Measurements from ENCODE around the gene BNIP5. TPM values are rescaled to one million over a fixed set of nuclear protein-coding genes. Genes with fewer than 3 reads are reported as not detected.

Gene BNIP5
- total and polyA plus RNA-seq, 8 donors = 2.4 to 14.8 (median 4.6) TPM

DNA sequence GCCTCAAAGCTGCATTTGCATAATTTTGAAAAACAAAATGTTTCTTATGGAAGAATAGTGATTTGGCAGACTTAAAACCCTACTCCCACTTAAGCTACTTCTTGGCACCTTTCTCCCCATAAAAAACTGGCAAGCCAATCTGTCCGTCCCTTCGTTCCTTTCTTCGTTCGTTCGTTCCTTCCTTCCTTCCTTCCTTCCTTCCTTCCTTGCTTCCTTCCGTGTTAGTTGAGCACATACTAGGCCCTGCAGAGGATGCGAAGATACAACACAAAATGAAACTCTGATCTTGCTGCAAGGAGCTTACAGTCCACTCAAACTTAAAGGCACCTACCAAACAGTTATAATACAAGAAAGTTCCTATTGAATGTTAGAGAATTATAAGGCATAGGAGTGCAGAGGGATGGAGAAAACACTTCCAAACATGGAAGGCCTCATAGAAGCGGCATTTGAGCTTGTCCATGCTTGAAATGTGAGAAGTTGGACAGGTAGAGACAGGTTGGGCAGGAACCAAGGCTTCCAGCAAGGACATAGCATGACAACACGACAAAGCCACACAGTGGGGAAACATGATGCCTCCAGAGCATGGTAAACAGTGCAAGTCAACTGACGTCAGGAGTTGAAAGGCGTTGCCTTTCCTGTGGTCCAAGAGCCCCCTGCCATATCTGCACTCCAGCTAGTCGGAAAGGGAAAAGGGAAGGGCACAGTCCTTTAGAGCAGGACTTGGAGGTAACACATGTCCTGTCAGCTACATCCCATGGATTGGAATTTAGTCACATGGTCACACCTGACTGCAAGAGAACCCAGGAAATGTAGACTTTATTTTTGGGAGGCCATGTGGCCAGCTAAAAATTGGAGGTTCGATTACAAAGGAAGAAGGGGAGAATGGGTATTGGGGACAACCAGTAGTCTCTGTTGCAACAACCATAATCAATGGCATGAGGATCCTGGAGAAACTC is 59.8 kb downstream of the BNIP5 start:
- Histone ChIP-seq H3K4me1 (no peaks in the 10 kb centered on the region), H3K4me3 (no peak overlapping the region), H3K27ac (no peak overlapping the region), H3K9me3 (no peaks in the 10 kb centered on the region), H3K27me3 (peaks cover 0 to 17% (median 0%) of the 10 kb centered on the region in 3 donors), H3K36me3 (no peaks in the 10 kb centered on the region)
- intact Hi-C loops (cut with DNase I; ENCODE audit: low total_unique reads) = no loop called here
- TF ChIP-seq, protein P1, sequence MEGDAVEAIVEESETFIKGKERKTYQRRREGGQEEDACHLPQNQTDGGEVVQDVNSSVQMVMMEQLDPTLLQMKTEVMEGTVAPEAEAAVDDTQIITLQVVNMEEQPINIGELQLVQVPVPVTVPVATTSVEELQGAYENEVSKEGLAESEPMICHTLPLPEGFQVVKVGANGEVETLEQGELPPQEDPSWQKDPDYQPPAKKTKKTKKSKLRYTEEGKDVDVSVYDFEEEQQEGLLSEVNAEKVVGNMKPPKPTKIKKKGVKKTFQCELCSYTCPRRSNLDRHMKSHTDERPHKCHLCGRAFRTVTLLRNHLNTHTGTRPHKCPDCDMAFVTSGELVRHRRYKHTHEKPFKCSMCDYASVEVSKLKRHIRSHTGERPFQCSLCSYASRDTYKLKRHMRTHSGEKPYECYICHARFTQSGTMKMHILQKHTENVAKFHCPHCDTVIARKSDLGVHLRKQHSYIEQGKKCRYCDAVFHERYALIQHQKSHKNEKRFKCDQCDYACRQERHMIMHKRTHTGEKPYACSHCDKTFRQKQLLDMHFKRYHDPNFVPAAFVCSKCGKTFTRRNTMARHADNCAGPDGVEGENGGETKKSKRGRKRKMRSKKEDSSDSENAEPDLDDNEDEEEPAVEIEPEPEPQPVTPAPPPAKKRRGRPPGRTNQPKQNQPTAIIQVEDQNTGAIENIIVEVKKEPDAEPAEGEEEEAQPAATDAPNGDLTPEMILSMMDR (IDR thresholded peaks at IDR 0.05) = no peak
- TF ChIP-seq EP300 (IDR thresholded peaks at IDR 0.05) (no peak), POLR2AphosphoS5 (IDR thresholded peaks at IDR 0.05) (no peak), POLR2A (IDR thresholded peaks at IDR 0.05) (no peak)
- 79 to 84% (median 81%) methylated on average over 13 of the region's 13 CpGs for WGBS, 5 donors
- no peak for DNase-seq

- Histone ChIP-seq H3K27ac (no peak overlapping the region), H3K9me3 (no peaks in the 10 kb centered on the region), H3K4me1 (peaks cover 0 to 4% (median 2%) of the 10 kb centered on the region in 4 donors), H3K36me3 (no peaks in the 10 kb centered on the region), H3K27me3 (peaks cover 0 to 30% (median 8%) of the 10 kb centered on the region in 3 donors), H3K4me3 (no peak overlapping the region)
- no peak for DNase-seq
- intact Hi-C loops (cut with DNase I; ENCODE audit: low total_unique reads) = no loop called here
- WGBS, 5 donors = 78 to 84% (median 84%) methylated on average over 15 of the region's 15 CpGs
- no peak for TF ChIP-seq EP300 (IDR thresholded peaks at IDR 0.05)
- TF ChIP-seq, protein P1 (IDR thresholded peaks at IDR 0.05) = no peak
- no peak for TF ChIP-seq POLR2AphosphoS5 (IDR thresholded peaks at IDR 0.05)
- no peak for TF ChIP-seq POLR2A (IDR thresholded peaks at IDR 0.05)
These were observed 62.7 kb downstream of the BNIP5 start for GRCh38 chr6:36273802-36274514.

DNA sequence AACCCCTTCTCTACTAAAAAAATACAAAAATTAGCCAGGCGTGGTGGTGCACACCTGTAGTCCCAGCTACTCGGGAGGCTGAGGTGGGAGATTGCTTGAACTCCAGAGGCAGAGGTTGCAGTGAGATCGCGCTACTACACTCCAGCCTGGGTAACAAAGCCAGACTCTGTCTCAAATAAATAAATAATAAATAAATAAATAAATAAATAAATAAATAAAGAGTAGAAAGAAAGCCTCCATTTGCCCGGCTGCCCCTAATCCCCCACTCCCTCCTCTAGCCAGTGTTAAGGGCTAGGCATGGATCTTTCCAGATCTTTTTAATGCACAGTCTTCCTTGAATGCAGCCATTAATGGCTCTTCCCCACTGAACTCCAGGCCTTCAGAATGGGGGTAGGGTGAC is 63.6 kb downstream of the BNIP5 start:
- no peak for DNase-seq
- H3K36me3 ChIP-seq = no peaks in the 10 kb centered on the region
- H3K9me3 ChIP-seq = no peaks in the 10 kb centered on the region
- no peak for TF ChIP-seq POLR2A (IDR thresholded peaks at IDR 0.05)
- TF ChIP-seq POLR2AphosphoS5 (IDR thresholded peaks at IDR 0.05) = no peak
- no peak for TF ChIP-seq EP300 (IDR thresholded peaks at IDR 0.05)
- TF ChIP-seq, protein P1 (IDR thresholded peaks at IDR 0.05) = no peak
- 83 to 96% (median 95%) methylated on average over 5 of the region's 5 CpGs for WGBS, 5 donors
- H3K4me1 ChIP-seq = peaks cover 0 to 12% (median 8%) of the 10 kb centered on the region in 4 donors
- no peak overlapping the region for H3K27ac ChIP-seq
- peaks cover 0 to 28% (median 8%) of the 10 kb centered on the region in 3 donors for H3K27me3 ChIP-seq
- intact Hi-C loops (cut with DNase I; ENCODE audit: low total_unique reads) = no loop called here
- H3K4me3 ChIP-seq = no peak overlapping the region

- intact Hi-C loops (cut with DNase I; ENCODE audit: low total_unique reads) = no loop called here
- WGBS, 5 donors = 72 to 78% (median 73%) methylated on average over 8 of the region's 8 CpGs
- TF ChIP-seq POLR2AphosphoS5 (IDR thresholded peaks at IDR 0.05) = no peak
- DNase-seq = no peak
- H3K4me3 ChIP-seq = no peak overlapping the region
- no peaks in the 10 kb centered on the region for H3K9me3 ChIP-seq
- H3K27me3 ChIP-seq = peaks cover 0 to 24% (median 8%) of the 10 kb centered on the region in 3 donors
- no peak overlapping the region for H3K27ac ChIP-seq
- peaks cover 0 to 12% (median 8%) of the 10 kb centered on the region in 4 donors for H3K4me1 ChIP-seq
- no peaks in the 10 kb centered on the region for H3K36me3 ChIP-seq
These were observed 64.5 kb downstream of the BNIP5 start for GRCh38 chr6:36272234-36272633.

All from stomach (tissue), 9 donors.